ENCODE results near the gene ENC1. TPM values are rescaled to one million over a fixed set of nuclear protein-coding genes. Genes with fewer than 3 reads are reported as not detected.

The ENC1 gene
- total RNA-seq, 1 experiment from 2014 or later, result 24.5 TPM

- Histone ChIP-seq H3K36me3 (ENCODE audit: low read depth, low read length) (peaks cover 18% of the 10 kb centered on the region), H3K27me3 (ENCODE audit: low read length) (no peaks in the 10 kb centered on the region), H3K9me3 (ENCODE audit: low read length) (no peaks in the 10 kb centered on the region), H4K20me1 (ENCODE audit: low read length) (no peaks in the 10 kb centered on the region), H3K79me2 (ENCODE audit: low read length) (peaks cover 24% of the 10 kb centered on the region), H3K4me1 (ENCODE audit: insufficient read depth, low read length) (peaks cover 41% of the 10 kb centered on the region), H3K4me2 (ENCODE audit: low read length) (no peak overlapping the region), H3K9me2 (replicated peaks; ENCODE audit: low read length) (no peaks in the 10 kb centered on the region), H3K4me3 (ENCODE audit: low read length) (no peak overlapping the region), H3F3A (ENCODE audit: low read length, unreplicated experiment) (peaks cover 12% of the 10 kb centered on the region), H2AFZ (ENCODE audit: low read length) (no peak overlapping the region), H3K9ac (ENCODE audit: low read length) (no peak overlapping the region), H3K27ac (ENCODE audit: low read length) (no peak overlapping the region)
- intact Hi-C loops (cut with micrococcal nuclease), result no loop called here
- ChIA-PET POLR2A (ENCODE audit: unreplicated experiment) (no interaction called here), CTCF (no interaction called here)
- BruUV-seq (replicated peaks), result no TSS peak
- DNase-seq (no peak), ATAC-seq (no peak)
- TF ChIP-seq EZH2phosphoT487 (IDR thresholded peaks at IDR 0.05; ENCODE audit: borderline replicate concordance, low read length) (no peak), CTCF (conservative IDR thresholded peaks at IDR 0.05; ENCODE audit: low read depth, low read length) (no peak), EZH2 (IDR thresholded peaks at IDR 0.05; ENCODE audit: low read length, unreplicated experiment) (no peak)
Observed at GRCh38 chr5:74626386-74627222, 13.9 kb downstream of the ENC1 start.

GRCh38 chr5:74625742-74626241, 14.7 kb downstream of the ENC1 start:
- Histone ChIP-seq H3K27ac (ENCODE audit: low read length) (no peak overlapping the region), H3K4me2 (ENCODE audit: low read length) (no peak overlapping the region), H3K27me3 (ENCODE audit: low read length) (no peaks in the 10 kb centered on the region), H3K9me3 (ENCODE audit: low read length) (no peaks in the 10 kb centered on the region), H3K9ac (ENCODE audit: low read length) (no peak overlapping the region), H2AFZ (ENCODE audit: low read length) (no peak overlapping the region), H4K20me1 (ENCODE audit: low read length) (no peaks in the 10 kb centered on the region), H3F3A (ENCODE audit: low read length, unreplicated experiment) (peaks cover 7% of the 10 kb centered on the region), H3K4me3 (ENCODE audit: low read length) (no peak overlapping the region), H3K4me1 (ENCODE audit: insufficient read depth, low read length) (peaks cover 34% of the 10 kb centered on the region), H3K9me2 (replicated peaks; ENCODE audit: low read length) (no peaks in the 10 kb centered on the region), H3K79me2 (ENCODE audit: low read length) (peaks cover 24% of the 10 kb centered on the region), H3K36me3 (ENCODE audit: low read depth, low read length) (peaks cover 18% of the 10 kb centered on the region)
- ChIA-PET POLR2A (ENCODE audit: unreplicated experiment) (no interaction called here), CTCF (no interaction called here)
- DNase-seq (no peak), ATAC-seq (no peak)
- intact Hi-C loops (cut with micrococcal nuclease), result no loop called here
- BruUV-seq (replicated peaks), result no TSS peak
- TF ChIP-seq EZH2 (IDR thresholded peaks at IDR 0.05; ENCODE audit: low read length, unreplicated experiment) (no peak), EZH2phosphoT487 (IDR thresholded peaks at IDR 0.05; ENCODE audit: borderline replicate concordance, low read length) (no peak), CTCF (conservative IDR thresholded peaks at IDR 0.05; ENCODE audit: low read depth, low read length) (peak; percentile 28; the same call in 1 of the 2 replicates)

GRCh38 chr5:74624931-74625505, 15.5 kb downstream of the ENC1 start:
- POLR2A ChIA-PET (ENCODE audit: unreplicated experiment), result no interaction called here
- no peak for TF ChIP-seq EZH2 (IDR thresholded peaks at IDR 0.05; ENCODE audit: low read length, unreplicated experiment)
- no peak for TF ChIP-seq CTCF (conservative IDR thresholded peaks at IDR 0.05; ENCODE audit: low read depth, low read length)
- no peak for TF ChIP-seq EZH2phosphoT487 (IDR thresholded peaks at IDR 0.05; ENCODE audit: borderline replicate concordance, low read length)
- Histone ChIP-seq H3K9me3 (ENCODE audit: low read length) (no peaks in the 10 kb centered on the region), H3F3A (ENCODE audit: low read length, unreplicated experiment) (peaks cover 1% of the 10 kb centered on the region), H4K20me1 (ENCODE audit: low read length) (no peaks in the 10 kb centered on the region), H3K9ac (ENCODE audit: low read length) (no peak overlapping the region), H3K36me3 (ENCODE audit: low read depth, low read length) (peaks cover 16% of the 10 kb centered on the region), H3K27ac (ENCODE audit: low read length) (no peak overlapping the region), H3K4me3 (ENCODE audit: low read length) (no peak overlapping the region), H3K27me3 (ENCODE audit: low read length) (no peaks in the 10 kb centered on the region), H3K4me2 (ENCODE audit: low read length) (no peak overlapping the region), H3K4me1 (ENCODE audit: insufficient read depth, low read length) (peaks cover 27% of the 10 kb centered on the region), H2AFZ (ENCODE audit: low read length) (no peak overlapping the region), H3K9me2 (replicated peaks; ENCODE audit: low read length) (no peaks in the 10 kb centered on the region), H3K79me2 (ENCODE audit: low read length) (peaks cover 18% of the 10 kb centered on the region)
- ATAC-seq (no peak), DNase-seq (no peak)
- intact Hi-C loops (cut with micrococcal nuclease), result no loop called here
- BruUV-seq (replicated peaks), result no TSS peak
- CTCF ChIA-PET, result no interaction called here
